GM18517 (cell line): ENCODE data around the gene SPATA21.

Experiments
- ATAC-seq: cut with Tn5 transposase; IDR thresholded peaks from one replicate; pipeline ENCODE4 v1.9.1; 2021; ENCODE audit warnings: mild to moderate bottlenecking, moderate library complexity; ENCODE audit not compliant: unreplicated experiment

The SPATA21 gene

GRCh38 chr1:16422041-16422440 lies 15.2 kb downstream of the SPATA21 start:
- ATAC-seq, result no peak

GRCh38 chr1:16421201-16421600 lies 16.0 kb downstream of the SPATA21 start:
- ATAC-seq, result no peak

- no peak for ATAC-seq
These were observed 16.7 kb downstream of the SPATA21 start for GRCh38 chr1:16420424-16421118.

- ATAC-seq, result no peak
These were observed 18.3 kb downstream of the SPATA21 start for GRCh38 chr1:16418823-16419425.

- no peak for ATAC-seq
These were observed 24.0 kb downstream of the SPATA21 start for GRCh38 chr1:16413191-16413590.

- no peak for ATAC-seq
These were observed 26.4 kb downstream of the SPATA21 start for GRCh38 chr1:16410803-16411202.

GRCh38 chr1:16409536-16410152 lies 27.6 kb downstream of the SPATA21 start:
- ATAC-seq, result no peak

- no peak for ATAC-seq
These were observed 30.4 kb downstream of the SPATA21 start for GRCh38 chr1:16406868-16407267.

- no peak for ATAC-seq
These were observed 31.8 kb downstream of the SPATA21 start for GRCh38 chr1:16405441-16405840.

GRCh38 chr1:16402742-16403141 lies 34.5 kb downstream of the SPATA21 start:
- ATAC-seq, result no peak

GRCh38 chr1:16398371-16398953 lies 38.8 kb downstream of the SPATA21 start:
- ATAC-seq, result no peak

- ATAC-seq, result no peak
These were observed 40.1 kb downstream of the SPATA21 start for GRCh38 chr1:16397120-16397519.

GRCh38 chr1:16396591-16396990 lies 40.6 kb downstream of the SPATA21 start:
- ATAC-seq, result no peak

- no peak for ATAC-seq
These were observed 42.2 kb downstream of the SPATA21 start for GRCh38 chr1:16394977-16395376.

GRCh38 chr1:16393570-16394521 lies 43.4 kb downstream of the SPATA21 start:
- ATAC-seq, result no peak

- ATAC-seq, result no peak
These were observed 44.3 kb downstream of the SPATA21 start for GRCh38 chr1:16392740-16393569.

GRCh38 chr1:16391411-16391810 lies 45.8 kb downstream of the SPATA21 start:
- ATAC-seq, result no peak

- no peak for ATAC-seq
These were observed 49.7 kb downstream of the SPATA21 start for GRCh38 chr1:16387201-16388188.
